Activated CD8-positive, alpha-beta T cell treated with anti-CD3 and anti-CD28 coated beads for 36 hours (primary cell): Measurements from ENCODE around the gene NYNRIN. TPM values are rescaled to one million over a fixed set of nuclear protein-coding genes. Genes with fewer than 3 reads are reported as not detected.

Experiments used
- ATAC-seq: fragments of 200-7000 bp; cut with Tn5 transposase; one replicate; pipeline ENCODE4 v1.10.0; 2021; ENCODE audit warnings: mild to moderate bottlenecking, moderate library complexity
- CTCF ChIA-PET: fragments of 350-600 bp; sonication (Branson Sonifier 250); formaldehyde crosslinking; loops from one replicate; lab custom pipeline; 2021; ENCODE audit warnings: antibody characterized with exemption; lab: Charles Lee
- POLR2A ChIA-PET: fragments of 350-600 bp; sonication (Branson Sonifier 250); formaldehyde crosslinking; loops from one replicate; lab custom pipeline; 2021; ENCODE audit warnings: antibody characterized with exemption; lab: Charles Lee
- DNase-seq: peaks from one replicate; pipeline ENCODE4 v3.0.0-alpha.2; 2020
- H3K27ac Mint-ChIP-seq: one replicate; pipeline ENCODE4 v1.8.0; 2021; ENCODE audit warnings: mild to moderate bottlenecking, mixed read lengths
- H3K27me3 Mint-ChIP-seq: one replicate; pipeline ENCODE4 v1.8.0; 2021; ENCODE audit warnings: mixed read lengths
- H3K36me3 Mint-ChIP-seq: one replicate; pipeline ENCODE4 v1.8.0; 2021; ENCODE audit warnings: low read depth, mixed read lengths
- H3K4me1 Mint-ChIP-seq: one replicate; pipeline ENCODE4 v1.8.0; 2021; ENCODE audit warnings: low read depth, mixed read lengths
- H3K4me3 Mint-ChIP-seq: one replicate; pipeline ENCODE4 v1.8.0; 2021; ENCODE audit warnings: mild to moderate bottlenecking, moderate library complexity, mixed read lengths
- H3K9me3 Mint-ChIP-seq: one replicate; pipeline ENCODE4 v1.8.0; 2021; ENCODE audit warnings: mixed read lengths
- CTCF ChIP-seq: fragments of 200-600 bp; IDR thresholded peaks from one replicate; pipeline ENCODE4 v1.8.0; 2022; ENCODE audit warnings: antibody characterized with exemption, mild to moderate bottlenecking
- intact Hi-C: fragments of 100-400 bp; cut with micrococcal nuclease; formaldehyde crosslinking; loops from one replicate; pipeline ENCODE4 v1.10.0; 2022
- total RNA-seq, 2 experiments: library from RNA; stranded (reverse); gene quantifications; one replicate each; pipeline ENCODE4 v1.2.3, GENCODE V29; 2021

The NYNRIN gene
- total RNA-seq, 2 experiments from 2014 or later = 0.05 to 0.27 TPM

GRCh38 chr14:24463884-24464785, 65.3 kb downstream of the NYNRIN start:
- Mint-ChIP-seq H3K4me1 (peaks cover 17% of the 10 kb centered on the region), H3K36me3 (peaks cover 3% of the 10 kb centered on the region), H3K4me3 (no peak overlapping the region), H3K27ac (no peak overlapping the region), H3K9me3 (no peaks in the 10 kb centered on the region), H3K27me3 (no peaks in the 10 kb centered on the region)
- ChIA-PET CTCF (interaction anchor here (1.0 kb wide), 1 partner anchor 131 kb away, joined by 3 read pairs; no protein-coding TSS in a partner anchor), POLR2A (interaction anchor here (0.7 kb wide), 1 partner anchor 22 kb away, joined by 4 read pairs; no protein-coding TSS in a partner anchor)
- ATAC-seq (no peak), DNase-seq (no peak)
- no peak for TF ChIP-seq CTCF
- intact Hi-C loops = no loop called here

DNA sequence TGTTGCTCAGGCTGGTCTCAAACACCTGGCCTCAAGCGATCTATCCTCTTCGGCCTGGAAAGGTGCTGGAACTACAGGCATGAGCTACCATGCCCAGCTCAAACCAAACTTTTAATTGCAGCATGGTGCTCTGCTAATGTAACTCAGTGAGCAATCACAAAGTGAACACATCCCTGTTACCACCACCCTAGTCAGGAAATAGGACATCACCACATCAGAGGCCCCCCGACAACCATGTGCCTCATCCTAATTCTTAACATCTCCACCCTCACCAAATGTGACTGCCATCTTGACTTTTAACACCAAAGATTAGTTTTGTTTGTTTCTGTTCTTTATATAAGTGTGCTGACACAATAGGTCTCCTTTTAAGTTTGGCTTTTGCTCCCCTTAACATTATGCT, 66.6 kb downstream of the NYNRIN start:
- no peaks in the 10 kb centered on the region for H3K9me3 Mint-ChIP-seq
- ATAC-seq (peak; percentile 39), DNase-seq (peak; percentile 15)
- ChIA-PET POLR2A (no interaction called here), CTCF (interaction anchor here (1.0 kb wide), 1 partner anchor 132 kb away, joined by 3 read pairs; no protein-coding TSS in a partner anchor)
- no peak overlapping the region for H3K27ac Mint-ChIP-seq
- H3K4me1 Mint-ChIP-seq = peaks cover 17% of the 10 kb centered on the region
- intact Hi-C loops = no loop called here
- no peak for TF ChIP-seq CTCF
- no peaks in the 10 kb centered on the region for H3K27me3 Mint-ChIP-seq
- H3K4me3 Mint-ChIP-seq = no peak overlapping the region
- H3K36me3 Mint-ChIP-seq = peaks cover 3% of the 10 kb centered on the region

DNA sequence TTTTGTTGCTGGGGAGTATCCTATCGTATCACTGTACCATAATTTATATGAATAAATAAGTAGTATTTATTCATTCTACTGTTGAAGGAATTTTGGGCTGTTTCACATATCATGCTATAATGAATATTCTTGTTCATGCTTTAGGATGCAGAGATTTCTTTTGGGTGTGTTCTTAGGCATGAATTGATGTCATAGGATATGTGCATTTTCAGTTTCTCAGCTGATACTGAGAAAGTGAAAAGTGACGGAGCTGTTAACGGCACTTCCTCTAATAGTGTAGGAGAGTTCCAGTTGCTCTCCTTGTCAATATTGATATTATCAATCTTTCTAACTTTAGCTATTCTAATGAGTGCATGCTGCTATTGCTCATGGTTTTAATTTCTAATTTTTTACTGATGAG, 67.0 kb downstream of the NYNRIN start:
- H3K4me1 Mint-ChIP-seq = peaks cover 17% of the 10 kb centered on the region
- no peak overlapping the region for H3K27ac Mint-ChIP-seq
- peaks cover 3% of the 10 kb centered on the region for H3K36me3 Mint-ChIP-seq
- intact Hi-C loops = no loop called here
- CTCF ChIA-PET = no interaction called here
- DNase-seq (no peak), ATAC-seq (no peak)
- H3K9me3 Mint-ChIP-seq = no peaks in the 10 kb centered on the region
- H3K27me3 Mint-ChIP-seq = no peaks in the 10 kb centered on the region
- no peak for TF ChIP-seq CTCF
- no peak overlapping the region for H3K4me3 Mint-ChIP-seq
- POLR2A ChIA-PET = no interaction called here

Other genes with a start within 250 kb of the NYNRIN start
- gene IRF9, start 237.7 kb upstream of the NYNRIN start, total RNA-seq = 100 to 1,000 TPM; 112 to 118 TPM
- 10 to 100 TPM; 25.0 to 32.9 TPM for gene REC8, start 226.9 kb upstream of the NYNRIN start, total RNA-seq
- gene IPO4, start 210.2 kb upstream of the NYNRIN start, total RNA-seq = 100 to 1,000 TPM in 1 of 2 experiments, 10 to 100 TPM in 1; 98.4 to 102 TPM
- gene TM9SF1, start 203.6 kb upstream of the NYNRIN start, total RNA-seq = 10 to 100 TPM; 16.3 to 18.0 TPM
- under 1 TPM in 1 of 2 experiments, not detected in 1; 0.18 TPM for gene TSSK4, start 193.3 kb upstream of the NYNRIN start, total RNA-seq
- 10 to 100 TPM; 55.6 to 61.8 TPM for gene CHMP4A, start 185.5 kb upstream of the NYNRIN start, total RNA-seq
- gene MDP1, start 182.9 kb upstream of the NYNRIN start, total RNA-seq = 10 to 100 TPM; 11.2 to 11.3 TPM
- gene NEDD8, start 166.6 kb upstream of the NYNRIN start, total RNA-seq = 100 to 1,000 TPM; 167 to 172 TPM
- 10 to 100 TPM; 45.6 to 49.3 TPM for gene GMPR2, start 166.1 kb upstream of the NYNRIN start, total RNA-seq
- 10 to 100 TPM; 77.4 to 84.9 TPM for gene TINF2, start 156.4 kb upstream of the NYNRIN start, total RNA-seq
- 1 to 10 TPM; 3.0 to 3.1 TPM for gene TGM1, start 135.8 kb upstream of the NYNRIN start, total RNA-seq
- gene RABGGTA, start 127.4 kb upstream of the NYNRIN start, total RNA-seq = 10 to 100 TPM; 37.6 to 42.7 TPM
- 10 to 100 TPM; 11.9 to 13.6 TPM for gene DHRS1, start 99.2 kb upstream of the NYNRIN start, total RNA-seq
- 10 to 100 TPM; 33.5 to 33.6 TPM for gene NOP9, start 99.2 kb upstream of the NYNRIN start, total RNA-seq
- gene CIDEB, start 91.0 kb upstream of the NYNRIN start, total RNA-seq = 10 to 100 TPM; 12.1 to 13.6 TPM
- 10 to 100 TPM in 1 of 2 experiments, 1 to 10 TPM in 1; 9.6 to 12.0 TPM for gene LTB4R2, start 88.9 kb upstream of the NYNRIN start, total RNA-seq
- gene LTB4R, start 87.5 kb upstream of the NYNRIN start, total RNA-seq = 10 to 100 TPM; 11.6 to 11.7 TPM
- 1 to 10 TPM; 1.3 to 1.5 TPM for gene ADCY4, start 63.9 kb upstream of the NYNRIN start, total RNA-seq
- 1 to 10 TPM; 5.9 to 6.5 TPM for gene RIPK3, start 59.0 kb upstream of the NYNRIN start, total RNA-seq
- gene NFATC4, start 30.8 kb upstream of the NYNRIN start, total RNA-seq = 1 to 10 TPM; 1.3 to 2.0 TPM
- 1 to 10 TPM; 2.9 TPM for gene CBLN3, start 30.7 kb downstream of the NYNRIN start, total RNA-seq
- gene KHNYN, start 31.0 kb downstream of the NYNRIN start, total RNA-seq = 10 to 100 TPM; 47.5 to 51.7 TPM
- gene SDR39U1, start 43.8 kb downstream of the NYNRIN start, total RNA-seq = 10 to 100 TPM; 43.6 to 55.5 TPM
- under 1 TPM in 1 of 2 experiments, not detected in 1; 0.34 TPM for gene CMA1, start 109.3 kb downstream of the NYNRIN start, total RNA-seq
- not detected for gene CTSG, start 177.2 kb downstream of the NYNRIN start, total RNA-seq
- gene GZMH, start 210.7 kb downstream of the NYNRIN start, total RNA-seq = 10 to 100 TPM; 55.0 to 61.3 TPM
- gene GZMB, start 235.2 kb downstream of the NYNRIN start, total RNA-seq = 1,000 to 10,000 TPM; 1,751 to 1,779 TPM